GM18868 (cell line): ENCODE results near the gene GEMIN5.

Source experiments
- ATAC-seq: cut with Tn5 transposase; IDR thresholded peaks from one replicate; pipeline ENCODE4 v1.9.1; 2021; ENCODE audit warnings: mild to moderate bottlenecking, moderate library complexity; ENCODE audit not compliant: unreplicated experiment

Gene GEMIN5

DNA sequence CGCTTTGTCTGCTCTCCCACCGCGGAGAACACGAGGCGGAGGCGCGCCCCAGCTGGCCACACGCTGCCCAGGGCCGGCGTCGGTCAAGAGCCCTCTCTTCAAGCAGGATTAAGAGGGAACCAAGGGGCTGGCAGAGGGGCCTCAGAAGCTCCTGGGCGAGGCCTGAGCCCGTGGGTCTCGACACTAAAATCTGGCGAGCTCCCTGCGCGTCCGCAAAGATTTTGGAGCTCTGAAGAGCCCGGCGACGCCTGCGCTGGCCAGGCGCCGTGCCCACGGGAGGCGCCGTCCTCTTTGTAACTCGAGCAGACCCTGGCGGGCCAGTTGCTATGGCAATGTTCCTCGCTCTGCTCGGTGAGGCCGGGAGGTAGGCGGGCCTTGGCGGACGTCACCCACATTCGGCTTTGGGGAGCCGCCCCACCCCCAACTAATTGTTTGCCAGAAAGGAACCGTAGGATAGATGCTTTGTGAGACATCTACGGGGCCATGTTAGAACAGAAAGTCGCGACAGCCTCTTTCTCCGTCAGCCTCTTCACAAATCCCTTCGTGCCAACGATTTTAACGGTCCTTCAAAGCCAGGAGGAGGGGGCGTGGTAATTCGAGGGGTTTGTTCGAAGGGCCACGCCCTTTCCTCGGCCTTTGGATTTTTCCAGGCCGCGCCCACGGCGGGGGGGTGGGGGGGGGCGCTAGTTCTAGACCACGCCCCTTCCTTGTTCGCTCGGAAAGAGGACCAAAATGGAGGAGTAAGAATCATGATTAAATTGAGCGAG lies 80.3 kb downstream of the GEMIN5 start:
- peak; percentile 63 for ATAC-seq

DNA sequence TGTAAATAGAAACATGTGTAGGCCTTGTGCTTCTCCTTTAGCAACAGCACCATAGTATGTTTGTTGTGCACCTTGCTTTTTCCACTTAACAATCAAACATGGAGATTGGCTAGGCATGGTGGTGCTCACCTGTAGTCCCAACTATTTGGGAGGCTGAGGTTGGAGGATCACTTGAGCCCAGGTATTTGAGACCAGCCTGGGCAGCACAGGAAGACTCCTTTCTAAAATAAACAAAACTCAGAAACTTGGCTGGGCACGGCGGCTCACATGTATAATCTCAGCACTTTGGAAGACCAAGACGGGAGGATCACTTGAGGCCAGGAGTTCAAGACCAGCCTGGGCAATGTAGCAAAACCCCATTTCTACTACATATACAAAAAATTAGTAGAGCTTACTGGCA lies 86.7 kb downstream of the GEMIN5 start:
- ATAC-seq = no peak

DNA sequence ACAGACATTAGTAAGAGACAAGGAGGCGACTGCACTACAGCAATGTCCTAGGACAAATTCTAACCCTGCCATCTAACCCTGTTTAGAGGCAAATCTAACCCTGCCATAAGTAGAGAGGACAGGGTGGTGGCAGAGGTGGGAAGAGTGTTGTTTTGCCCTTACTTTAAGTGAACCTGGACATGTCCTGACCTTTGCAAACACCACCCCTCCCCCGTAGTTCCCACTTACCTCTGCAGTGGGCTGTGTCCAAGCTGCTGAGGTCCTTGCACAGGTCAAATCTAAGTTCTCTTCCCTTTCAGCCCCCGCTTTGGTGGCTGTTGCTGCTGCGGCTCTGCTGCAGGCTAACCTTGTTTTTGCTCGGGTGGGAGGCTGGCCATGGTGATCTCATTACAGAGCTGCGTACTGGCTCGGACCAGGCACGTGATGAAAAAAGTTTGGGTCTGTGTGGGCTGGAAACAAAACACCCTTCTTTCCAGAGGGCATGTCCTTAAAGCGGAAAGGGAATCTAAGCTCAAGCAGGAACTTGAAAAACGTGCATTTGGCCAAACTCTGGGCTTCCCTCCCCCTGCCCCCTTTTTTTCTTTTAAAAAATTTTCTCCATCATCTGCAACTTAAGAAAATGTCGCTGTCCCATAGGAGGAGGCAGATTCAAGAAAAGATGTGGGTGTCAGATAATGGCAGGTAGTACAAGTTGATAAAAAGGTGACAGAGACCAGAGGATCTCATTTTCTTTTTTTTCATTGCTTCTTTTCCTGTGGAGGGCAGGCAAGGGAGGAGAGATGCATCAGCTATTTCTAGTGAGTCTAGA lies 87.6 kb downstream of the GEMIN5 start, which contains the start of gene FAXDC2:
TSS of gene FAXDC2 (minus strand) at position 349 of the 808 bp plus-strand sequence. CDS start 12,425 bp downstream, outside the sequence.
- peak; percentile 63 for ATAC-seq

DNA sequence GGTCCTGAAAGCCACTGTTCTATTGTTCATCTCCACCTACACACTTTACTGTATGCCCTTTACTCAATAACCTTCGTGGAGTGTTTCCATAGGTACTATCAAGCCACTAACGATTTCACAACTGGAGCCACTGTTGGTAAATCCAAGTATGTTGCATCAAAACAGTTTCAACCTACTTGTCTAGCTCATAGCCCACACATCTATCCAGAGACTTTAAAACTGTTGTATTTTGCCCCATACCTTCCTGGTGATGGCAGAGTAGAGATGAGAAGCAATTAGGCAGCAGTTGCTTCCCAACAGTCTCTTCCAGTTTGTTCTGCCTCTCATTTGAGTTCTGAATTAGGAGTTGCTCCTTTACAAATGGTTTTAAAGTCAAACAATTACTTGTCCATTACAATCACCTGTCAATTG lies 88.2 kb downstream of the GEMIN5 start:
- no peak for ATAC-seq

DNA sequence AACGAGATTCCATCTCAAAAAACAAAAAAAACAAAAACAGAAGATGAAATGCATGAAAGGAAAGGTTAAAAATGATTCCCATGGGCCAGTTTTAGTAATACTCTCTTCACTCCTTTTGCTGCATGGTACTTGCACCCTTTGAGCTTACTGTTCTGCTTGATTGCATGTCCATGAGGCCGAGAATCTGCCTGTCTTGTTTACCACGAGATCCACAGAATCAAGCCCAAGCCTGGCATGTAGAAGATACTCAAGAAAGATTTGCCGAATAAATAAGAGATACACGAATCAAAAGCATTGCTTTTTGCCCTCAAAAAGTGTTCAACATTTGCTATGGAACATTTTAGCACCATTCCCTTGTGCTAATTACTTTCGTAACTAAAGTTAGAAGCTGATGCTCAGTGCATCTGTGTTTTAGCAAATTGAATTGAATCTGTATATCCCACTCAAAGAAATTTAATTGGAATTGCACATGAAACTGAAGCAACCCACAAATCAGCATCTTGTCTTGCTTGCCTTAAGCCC lies 88.7 kb downstream of the GEMIN5 start:
- ATAC-seq = no peak

DNA sequence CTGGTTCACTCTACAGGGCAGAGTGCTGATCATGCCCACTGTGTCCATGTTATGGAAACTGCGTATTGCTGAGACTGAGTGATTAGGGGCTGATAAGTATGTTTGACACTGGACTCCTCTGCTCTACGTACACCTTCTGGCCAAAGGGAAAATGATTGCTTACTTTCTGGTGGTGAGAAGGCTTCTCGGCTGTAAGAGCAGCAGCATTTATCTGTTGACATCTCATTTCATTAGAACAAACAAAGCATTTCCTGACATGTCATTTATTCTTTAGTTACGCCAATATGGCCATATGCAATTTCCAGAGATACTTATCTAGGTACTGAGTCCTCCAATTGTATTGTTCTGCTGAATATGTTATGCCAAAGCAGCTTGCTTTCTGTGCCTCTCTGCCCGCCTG lies 93.2 kb downstream of the GEMIN5 start:
- no peak for ATAC-seq

DNA sequence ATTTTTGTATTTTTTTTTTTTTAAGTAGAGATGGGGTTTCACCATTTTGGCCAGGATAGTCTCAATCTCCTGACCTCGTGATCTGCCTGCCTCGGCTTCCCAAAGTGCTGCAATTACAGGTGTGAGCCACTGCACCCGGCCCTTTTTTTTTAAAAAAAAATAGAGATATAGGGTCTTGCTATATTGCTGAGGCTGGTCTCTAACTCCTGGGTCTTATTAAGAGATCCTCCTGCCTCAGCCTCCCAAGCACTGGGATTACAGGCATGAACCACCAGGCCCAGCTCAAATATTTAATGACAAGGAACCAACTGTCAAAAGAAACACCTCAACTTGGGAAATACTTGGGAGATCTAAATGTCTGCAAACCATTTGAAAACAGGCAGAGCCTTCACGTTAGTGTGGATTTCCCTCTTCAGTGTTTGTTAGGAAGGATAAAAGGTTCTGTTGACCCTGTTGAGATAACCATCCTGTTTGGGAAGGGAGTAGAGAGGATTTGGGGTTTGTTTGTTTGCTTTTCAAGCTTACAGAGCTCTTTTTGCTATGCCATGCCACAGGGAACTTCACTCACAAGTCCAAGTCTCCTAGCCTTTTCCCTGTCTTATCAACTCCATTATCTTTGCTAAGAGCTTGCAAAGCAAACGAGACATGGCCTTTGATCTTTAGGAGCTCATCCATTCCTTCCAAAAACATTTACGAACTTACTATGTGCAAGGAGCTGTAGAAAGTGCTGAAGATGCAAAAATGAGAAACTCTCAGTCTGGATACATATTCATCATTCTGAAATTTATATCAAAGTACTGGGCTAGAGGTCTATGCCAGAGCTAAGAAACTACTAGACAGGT lies 95.1 kb downstream of the GEMIN5 start:
- no peak for ATAC-seq

DNA sequence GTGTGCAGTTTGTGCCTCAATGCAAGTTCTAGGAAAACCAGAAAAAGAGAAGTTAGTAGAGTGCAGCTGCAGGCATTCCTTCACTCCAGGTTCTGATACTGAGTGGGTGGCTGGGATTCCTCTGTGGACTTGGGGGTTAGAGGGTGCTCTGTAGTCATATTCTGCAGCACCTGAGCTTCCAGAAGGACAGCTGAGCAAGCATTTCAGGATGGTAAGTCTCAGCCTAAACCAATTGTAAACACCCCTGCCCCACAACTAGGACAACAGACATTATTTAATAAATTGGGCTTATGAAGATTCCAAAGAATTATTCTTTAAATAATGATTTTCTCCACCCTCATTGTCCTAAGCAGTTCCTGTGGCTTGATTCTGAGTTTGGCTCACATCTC lies 96.7 kb downstream of the GEMIN5 start:
- ATAC-seq = no peak

DNA sequence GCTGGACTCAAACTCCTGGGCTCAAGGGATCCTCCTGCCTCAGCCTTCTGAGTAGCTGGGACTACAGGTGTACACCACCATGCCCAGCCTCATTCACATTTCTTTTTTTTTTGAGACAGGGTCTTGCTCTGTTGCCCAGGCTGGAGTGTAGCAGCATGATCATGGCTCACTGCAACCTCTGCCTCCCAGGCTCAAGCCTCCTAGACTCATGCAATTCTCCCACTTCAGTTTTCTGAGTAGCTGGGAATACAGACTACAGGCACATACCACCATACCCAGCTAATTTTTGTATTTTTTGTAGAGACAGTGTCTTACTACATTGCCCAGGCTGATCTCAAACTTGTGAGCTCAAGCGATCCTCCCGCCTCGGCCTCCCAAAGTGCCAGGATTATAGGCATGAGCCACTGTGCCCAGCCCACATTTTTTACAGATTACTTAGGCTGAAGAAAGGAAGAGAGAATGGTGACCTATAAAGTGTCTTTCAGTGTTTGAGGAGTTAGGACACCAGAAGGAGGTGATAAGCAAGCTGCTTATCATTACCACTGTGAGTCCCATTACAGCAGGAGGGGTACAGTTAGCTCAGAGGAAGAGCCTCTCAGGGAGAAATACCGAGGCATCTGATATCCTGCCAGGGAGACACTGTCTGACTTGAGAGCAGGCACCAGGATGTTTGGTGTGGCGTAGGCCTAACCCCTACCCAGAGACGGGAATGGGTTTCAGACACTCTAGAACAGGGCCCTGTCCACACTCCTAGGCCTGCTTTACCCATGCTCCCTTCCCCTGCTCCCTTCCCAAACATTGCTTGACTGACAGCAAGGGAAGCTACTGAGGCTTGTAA lies 97.4 kb downstream of the GEMIN5 start:
- no peak for ATAC-seq
